HG02642 (cell line): Measurements from ENCODE around the gene TPST1.
"Not testable (repeated sequence)": the region's sequence is repeated elsewhere in the genome, so short reads cannot be mapped to it uniquely, and the experiment has no call there.

ENCODE experiments used
- ATAC-seq: cut with Tn5 transposase; IDR thresholded peaks from one replicate; pipeline ENCODE4 v1.9.1; 2021; ENCODE audit warnings: mild to moderate bottlenecking; ENCODE audit not compliant: unreplicated experiment, poor library complexity

The TPST1 gene

DNA sequence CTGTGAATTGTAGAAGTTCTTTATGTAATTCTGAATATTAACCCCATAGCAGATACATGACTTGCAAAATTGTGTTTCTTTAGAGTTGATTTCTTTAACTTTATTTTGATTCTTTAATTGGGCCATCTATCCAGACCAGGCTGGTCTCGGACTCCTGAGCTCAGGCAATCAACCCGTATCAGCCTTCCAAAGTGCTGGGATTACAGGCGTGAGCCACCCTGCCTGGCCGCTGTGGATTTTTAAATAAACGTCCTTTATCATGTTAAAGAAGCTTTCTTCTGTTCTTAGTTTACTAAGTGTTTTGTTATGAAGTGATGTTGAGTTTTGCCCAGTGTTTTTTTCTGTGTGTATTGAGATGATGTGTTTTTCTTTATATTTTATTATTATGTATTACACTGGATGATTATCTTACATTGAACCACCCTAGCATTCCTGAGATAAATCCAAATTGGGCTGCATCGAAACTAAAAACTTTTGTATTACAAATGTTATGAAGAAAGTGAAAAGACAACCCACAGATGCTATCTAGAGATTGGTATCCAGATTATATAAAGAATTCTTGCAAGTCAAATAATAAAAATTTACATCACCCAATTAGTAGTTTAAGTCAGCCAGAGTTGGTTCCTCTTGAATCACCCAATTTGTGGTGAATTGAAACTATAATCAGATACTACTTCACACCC, 118.1 kb downstream of the TPST1 start:
- ATAC-seq = no peak

DNA sequence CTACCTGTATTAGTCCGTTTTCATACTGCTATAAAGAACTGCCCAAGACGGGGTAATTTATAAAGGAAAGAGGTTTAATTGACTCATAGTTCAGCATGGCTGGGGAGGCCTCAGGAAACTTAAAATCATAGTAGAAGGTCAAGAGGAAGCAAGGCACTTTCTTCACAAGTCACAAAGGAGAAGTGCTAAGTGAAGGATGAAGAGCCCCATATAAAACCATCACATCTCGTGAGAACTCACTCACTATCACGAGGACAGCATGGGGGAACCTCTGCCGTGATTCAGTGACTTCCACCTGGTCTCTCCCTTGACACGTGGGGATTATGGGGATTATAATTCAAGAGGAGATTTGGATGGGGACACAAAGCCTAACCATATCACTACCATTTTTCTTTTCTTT, 119.9 kb downstream of the TPST1 start:
- ATAC-seq = not testable (repeated sequence)

DNA sequence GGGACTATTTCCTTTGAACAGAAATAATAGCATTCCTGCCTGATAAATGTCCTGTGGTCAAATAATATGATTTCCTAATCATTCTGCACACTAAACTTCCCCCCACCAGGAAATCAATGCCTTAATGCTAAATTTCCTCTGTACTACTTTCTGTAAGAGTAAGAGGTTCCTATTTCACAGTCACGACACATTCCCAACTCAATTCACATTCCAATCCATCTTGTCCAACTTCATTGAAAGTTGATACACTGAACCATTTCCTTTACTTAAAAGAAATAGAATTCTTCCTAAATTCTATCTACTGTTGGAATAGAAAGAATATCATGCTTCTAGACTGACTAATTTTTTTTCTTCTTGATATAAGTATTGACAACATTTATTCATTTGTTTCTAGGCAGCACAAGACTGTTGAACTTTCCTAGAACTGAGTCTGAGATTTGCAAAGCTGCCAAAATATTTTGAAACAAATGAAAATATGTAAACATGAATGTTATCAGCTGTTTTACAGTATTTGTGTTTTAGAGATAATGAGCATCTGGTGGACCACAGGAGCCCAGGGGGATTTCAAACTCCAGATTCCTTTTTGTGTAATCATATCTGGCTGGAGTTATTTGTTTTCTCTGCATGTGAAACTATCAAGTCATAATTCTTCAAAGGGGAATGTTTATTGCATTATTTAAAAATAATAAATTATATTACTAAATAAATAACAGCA, 121.5 kb downstream of the TPST1 start:
- ATAC-seq = no peak

DNA sequence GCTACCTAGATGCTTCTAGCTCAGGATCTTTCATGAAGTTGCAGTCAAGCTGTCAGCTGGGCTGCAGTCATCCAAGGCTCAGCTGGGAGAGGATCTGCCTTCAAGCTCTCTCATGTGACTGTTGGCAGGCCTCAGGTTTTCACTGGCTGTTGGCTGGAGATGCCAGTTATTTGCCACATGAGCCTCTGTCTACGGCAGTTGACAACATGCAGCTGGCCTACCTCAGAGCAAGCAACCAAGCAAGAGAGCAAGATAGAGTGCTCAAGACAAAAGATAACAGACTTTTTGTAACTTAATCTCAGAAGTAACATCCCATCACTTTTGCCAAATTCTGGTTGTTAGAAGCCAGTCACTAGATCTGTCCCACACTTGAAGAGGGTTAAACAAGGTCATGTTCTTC, 125.8 kb downstream of the TPST1 start:
- ATAC-seq = no peak

DNA sequence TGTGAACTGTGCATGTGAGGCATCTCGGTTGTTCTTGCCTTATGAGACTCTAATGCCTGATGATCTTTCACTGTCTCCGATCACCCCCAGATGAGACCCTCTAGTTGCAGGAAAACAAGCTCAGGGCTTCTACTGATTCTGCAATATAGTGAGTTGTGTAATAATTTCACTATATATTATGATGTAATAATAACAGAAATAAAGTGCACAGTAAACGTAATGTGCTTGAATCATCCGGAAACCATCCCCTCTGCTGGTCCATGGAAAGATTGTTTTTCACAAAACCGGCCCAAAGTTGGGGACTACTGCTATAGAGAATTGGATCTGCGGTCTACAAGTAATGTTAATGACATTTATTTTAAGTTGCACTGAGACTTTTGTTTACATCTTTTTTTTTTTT, 126.7 kb downstream of the TPST1 start:
- no peak for ATAC-seq

DNA sequence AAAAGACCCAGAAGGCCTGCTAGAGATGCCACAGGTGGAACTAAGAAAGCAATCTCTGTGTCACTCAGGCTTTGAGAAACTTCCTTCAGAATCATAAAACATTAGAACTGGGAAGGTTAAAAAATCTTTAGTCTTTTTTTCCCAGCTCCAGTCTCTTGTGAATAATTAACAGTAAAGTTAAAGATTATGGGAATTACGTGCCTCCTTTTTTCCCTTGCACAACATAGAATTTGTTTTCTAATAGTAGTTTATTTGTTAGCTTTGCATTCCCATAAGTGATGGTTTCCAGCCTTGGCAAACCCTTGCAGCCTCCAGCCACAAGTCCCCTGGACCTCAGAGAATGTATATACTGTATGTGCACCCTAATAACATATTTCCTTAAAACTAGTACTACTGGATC, 128.3 kb downstream of the TPST1 start:
- no peak for ATAC-seq

DNA sequence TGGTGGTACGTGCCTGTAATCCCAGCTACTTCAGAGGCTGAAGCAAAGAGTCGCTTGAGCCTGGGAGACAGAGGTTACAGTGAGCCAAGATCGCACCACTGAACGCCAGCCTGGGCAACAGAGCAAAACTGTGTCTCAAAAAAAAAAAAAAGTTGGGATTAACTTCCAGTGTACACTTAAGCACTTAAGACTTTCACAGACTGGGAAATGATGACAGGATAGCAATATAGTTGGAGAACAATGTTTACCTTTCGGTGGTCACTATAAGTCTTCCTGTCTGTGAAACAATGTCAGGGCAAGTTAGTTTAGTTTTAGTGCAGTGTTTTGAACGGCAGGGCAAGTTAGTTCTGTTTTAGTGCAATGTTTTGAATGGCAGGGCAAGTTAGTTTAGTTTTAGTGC, 130.2 kb downstream of the TPST1 start:
- no peak for ATAC-seq

DNA sequence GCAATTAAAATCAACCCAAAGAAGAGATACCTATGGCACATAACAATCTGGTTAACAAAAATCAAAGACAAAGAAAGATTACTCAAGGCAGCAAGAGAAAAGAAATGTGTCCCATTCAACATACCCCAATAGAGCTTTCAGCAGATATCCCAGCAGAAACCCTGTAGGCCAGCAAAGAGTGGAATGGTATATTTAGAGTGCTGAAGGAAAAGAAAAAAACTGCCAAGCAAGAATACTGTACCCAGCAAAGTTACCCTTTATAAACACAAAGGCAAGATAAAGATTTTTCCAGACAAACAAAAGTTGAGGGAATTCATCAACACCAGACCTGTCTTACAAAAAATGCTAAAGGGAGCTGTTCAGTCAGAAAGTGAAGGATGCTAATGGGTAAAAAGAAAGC, 131.6 kb downstream of the TPST1 start:
- ATAC-seq = no peak

DNA sequence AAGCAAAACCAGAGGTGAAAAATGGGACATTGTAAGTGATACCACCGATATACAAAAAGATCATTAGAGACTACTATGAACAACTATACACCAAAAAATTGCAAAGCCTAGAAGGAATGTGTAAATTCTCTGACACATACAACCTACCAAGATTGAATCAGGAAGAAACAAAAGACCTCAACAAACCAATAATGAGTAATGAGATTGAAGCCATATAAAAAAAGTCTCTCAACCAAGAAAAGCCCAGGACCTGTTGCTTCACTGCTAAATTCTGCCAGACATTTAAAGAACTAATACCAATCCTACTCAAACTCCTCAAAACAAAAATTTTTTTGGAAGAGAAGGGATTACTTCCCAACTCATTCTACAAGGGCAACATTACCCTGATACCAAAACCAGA, 134.0 kb downstream of the TPST1 start:
- ATAC-seq = no peak

DNA sequence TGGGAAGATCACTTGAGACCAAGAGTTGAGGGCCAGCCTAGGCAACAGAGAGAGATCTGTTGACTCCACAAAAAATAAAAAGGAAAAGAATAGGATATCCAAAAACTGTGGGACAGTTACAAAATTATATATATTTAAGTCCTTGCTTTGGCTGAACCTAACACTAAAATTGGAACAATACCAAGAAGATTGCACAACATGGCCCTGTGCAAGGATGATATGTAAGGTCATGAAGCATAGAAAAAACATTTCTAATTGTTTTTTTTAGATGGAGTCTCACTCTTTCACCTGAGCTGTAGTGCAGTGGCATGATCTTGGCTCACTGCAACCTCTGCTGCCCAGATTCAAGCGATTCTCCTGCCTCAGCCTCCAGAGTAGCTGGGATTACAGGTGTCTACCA, 139.0 kb downstream of the TPST1 start:
- ATAC-seq = no peak

DNA sequence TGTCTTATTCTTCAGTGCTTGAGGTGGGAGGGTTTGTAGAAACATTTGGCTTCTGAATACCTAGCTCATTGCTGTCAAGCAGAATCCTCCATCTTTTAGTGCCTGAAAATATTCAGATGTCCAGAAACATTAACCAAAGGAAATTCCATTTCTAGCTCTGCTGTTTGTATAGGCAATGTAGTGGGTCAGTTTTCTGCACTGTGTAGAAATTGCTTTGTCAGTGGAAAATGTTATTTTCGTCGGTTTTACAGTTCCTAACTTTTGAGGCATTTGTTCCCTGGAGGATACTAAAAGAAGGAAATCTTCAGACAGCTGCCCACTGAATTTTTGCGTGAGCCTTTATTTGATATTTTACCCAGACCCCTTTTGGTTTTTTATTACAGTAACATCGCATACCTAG, 143.4 kb downstream of the TPST1 start:
- no peak for ATAC-seq

DNA sequence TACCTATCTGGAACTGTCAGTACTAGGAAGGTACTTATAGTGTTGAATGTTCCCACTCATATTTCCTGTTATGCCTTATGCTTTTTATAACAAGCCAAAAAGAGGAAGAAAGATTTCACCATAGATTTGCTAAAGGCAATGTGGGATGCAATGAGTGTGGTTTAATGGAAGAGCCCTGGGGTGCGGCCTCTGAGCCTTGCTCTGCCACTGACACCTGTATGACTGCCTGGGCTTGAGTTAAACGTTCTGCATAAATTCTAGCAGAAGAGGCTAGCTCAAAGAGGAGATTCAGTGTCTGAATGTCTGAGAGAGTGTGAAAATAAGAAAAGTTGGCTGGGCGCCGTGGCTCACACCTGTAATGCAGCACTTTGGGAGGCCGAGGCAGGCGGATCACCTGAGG, 143.8 kb downstream of the TPST1 start:
- no peak for ATAC-seq

DNA sequence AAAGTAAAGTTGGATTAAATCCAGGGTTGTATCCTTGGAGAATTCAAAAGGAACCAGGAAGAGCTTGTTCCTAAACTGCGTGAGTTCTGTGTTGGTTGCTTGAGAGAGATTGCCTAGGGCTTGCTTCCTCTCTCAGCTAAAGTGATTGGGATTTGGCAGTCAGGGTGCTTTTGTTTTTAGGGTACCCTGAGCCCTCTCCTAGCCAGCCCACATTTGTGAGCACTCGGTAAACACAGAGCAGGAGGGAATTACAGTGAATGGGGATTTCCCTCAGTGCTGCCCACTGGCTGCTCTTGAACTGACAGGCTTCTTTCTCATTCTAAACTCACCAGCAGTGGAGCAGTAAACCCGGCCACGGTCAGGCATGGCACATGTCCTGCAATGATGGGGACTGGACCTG, 146.9 kb downstream of the TPST1 start:
- no peak for ATAC-seq

DNA sequence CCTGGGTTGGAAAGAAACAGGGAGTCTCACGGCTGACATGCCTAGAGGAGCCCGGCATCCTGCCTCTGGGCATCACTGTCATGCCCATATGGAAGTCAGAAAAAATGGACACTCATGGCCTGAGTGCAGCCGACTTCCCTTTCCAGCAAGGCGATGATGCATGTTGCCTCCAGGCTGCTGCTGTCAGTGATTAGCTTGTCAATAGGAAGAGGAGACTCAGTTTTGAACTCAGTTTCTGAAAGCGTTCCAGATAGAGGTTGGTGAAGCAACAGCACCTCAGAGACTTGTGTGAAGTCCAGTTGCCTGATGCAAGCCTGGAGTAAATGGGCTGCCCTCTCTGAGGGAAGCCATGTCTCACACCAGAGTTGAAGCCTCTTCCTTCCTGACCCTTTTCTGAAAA, 148.4 kb downstream of the TPST1 start:
- no peak for ATAC-seq

DNA sequence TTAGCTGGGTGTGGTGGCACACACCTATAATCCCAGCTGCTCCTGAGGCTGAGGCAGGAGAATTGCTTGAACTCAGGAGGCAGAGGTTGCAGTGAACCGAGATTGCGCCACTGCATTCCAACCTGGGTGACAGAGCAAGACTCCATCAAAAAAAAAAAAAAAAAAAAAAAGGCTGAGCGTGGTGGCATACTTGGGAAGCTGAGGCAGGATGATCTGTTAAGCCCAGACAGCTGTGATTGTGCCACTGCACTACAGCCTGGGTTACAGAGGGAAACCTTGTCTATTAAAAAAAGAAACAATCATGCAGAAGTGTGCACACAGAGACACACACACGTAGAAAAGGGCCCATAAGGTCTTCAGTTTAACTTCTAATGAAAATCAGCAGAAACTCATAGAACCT, 150.6 kb downstream of the TPST1 start:
- ATAC-seq = no peak

DNA sequence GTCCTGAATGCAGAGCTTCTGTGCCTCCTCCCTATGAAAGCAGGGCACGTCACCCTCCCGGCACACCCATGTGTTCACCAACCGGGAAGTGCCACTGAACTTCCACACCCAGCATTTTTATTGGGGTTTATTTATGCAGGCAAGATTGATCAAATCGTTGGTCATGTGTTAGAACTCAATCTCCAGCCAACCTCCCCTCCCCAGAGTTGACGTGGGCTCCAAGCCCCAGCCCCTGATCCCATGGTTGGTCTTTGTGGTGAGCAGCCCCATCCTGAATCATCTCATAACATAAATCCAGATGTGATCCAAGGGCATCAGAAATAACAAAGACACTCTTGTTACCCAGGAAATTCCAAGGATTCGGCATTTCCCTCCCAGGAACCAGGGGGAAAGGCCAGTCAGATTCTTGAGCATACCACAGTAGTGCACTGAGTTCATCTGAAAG, 151.2 kb downstream of the TPST1 start:
- no peak for ATAC-seq

DNA sequence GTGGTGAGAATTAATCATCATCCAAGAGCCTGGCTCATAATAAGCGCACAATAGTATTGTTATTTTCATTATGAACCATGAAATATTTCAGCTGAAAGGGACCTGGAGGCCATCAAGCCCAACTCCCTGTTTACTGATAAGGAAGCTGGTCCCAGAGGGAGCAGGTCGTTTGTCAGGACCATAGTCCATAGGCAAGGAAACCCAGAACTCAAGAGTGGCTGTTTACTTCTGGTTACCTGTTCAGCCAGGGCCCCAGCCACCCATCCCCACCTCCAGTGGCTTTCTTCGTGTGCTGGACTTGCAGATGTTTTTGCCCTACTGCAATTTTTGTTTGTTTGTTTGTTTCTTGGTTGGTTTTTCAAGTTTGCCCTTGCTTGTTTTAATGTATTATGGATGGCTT, 152.0 kb downstream of the TPST1 start:
- ATAC-seq = no peak

DNA sequence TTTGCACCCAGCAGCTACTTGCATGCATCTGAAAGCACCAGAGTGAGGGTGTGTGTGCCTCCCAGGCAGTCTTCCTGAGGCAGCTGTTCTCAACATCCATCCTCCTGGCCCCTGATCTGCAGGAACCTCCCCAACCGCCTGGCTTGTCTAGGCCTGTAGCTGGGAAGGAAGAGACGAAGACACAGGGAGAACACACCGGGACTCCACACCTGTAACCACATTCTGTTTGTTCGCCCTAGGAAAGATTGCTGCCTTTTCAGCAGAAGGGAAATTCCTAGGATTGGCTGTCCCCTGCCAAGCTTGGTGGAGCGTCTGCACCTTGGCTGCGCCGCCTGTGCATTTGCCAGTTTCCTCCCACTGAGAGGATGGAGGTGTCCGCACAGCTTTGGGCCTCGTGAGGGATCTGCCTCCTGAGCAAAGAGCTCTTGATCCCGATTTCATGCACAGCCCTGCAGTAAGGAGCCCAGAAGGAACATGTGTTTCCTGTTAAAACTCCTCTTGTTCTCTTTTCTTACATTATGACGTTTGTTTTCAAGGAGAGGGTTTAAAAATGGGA, 154.6 kb downstream of the TPST1 start:
- no peak for ATAC-seq

DNA sequence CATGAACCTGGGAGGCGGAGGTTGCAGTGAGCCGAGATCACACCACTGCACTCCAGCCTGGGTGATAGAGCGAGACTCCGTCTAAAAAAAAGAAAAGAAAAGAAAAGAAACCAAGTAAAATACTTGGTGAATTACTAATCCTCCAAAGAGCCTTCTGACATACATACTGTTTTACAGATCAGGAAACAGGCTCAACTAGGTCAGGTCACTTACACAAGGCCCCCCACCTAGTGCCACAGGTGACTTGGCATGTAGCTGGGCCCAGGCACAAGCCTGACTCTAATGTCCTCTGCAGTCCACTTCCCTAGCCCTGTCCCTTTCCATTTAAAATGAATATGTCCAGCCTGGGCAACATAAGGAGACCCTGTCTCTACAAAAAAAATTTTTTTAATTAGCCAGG, 157.0 kb downstream of the TPST1 start:
- no peak for ATAC-seq

DNA sequence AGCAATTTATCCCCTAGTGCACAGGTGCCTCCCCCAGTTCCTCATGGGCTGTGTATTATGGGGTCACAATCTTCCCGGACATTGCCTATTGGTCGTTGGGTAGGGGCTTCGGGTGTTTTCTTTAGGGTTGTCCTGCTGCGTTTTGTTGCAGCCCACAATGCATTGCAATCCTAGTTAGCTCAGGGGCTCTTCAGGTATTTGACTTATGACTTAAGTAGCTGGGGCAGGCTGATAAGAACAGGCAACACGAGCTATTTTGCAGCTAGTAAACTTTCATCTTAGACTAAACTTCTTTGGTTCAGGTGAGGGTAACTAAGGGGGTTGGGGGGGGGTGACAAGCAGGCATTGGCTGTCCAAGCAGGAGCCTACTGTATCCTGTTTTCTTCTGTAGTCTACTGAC, 158.5 kb downstream of the TPST1 start:
- ATAC-seq = no peak

DNA sequence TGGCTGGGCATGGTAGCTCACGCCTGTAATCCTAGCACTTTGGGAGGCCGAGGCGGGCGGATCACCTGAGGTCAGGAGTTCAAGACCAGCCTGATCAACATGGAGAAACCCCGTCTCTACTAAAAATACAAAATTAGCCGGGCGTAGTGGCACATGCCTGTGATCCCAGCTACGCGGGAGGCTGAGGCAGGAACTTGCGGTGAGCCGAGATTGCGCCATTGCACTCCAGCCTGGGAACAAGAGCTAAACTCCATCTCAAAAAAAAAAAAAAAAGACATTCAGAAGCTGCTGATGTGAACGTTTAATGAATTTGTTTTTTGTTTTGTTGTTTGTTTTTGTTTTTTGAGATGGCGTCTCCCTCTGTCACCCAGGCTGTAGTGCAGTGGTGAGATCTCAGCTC, 159.9 kb downstream of the TPST1 start:
- ATAC-seq = not testable (repeated sequence)
